ENCODE results near the gene BRINP2. TPM values are rescaled to one million over a fixed set of nuclear protein-coding genes. Genes with fewer than 3 reads are reported as not detected.
A peak's percentile ranks its signal among the peaks of the same experiment; 100 is the strongest.

Gene BRINP2
- total RNA-seq, 1 experiment from 2014 or later: not detected

DNA sequence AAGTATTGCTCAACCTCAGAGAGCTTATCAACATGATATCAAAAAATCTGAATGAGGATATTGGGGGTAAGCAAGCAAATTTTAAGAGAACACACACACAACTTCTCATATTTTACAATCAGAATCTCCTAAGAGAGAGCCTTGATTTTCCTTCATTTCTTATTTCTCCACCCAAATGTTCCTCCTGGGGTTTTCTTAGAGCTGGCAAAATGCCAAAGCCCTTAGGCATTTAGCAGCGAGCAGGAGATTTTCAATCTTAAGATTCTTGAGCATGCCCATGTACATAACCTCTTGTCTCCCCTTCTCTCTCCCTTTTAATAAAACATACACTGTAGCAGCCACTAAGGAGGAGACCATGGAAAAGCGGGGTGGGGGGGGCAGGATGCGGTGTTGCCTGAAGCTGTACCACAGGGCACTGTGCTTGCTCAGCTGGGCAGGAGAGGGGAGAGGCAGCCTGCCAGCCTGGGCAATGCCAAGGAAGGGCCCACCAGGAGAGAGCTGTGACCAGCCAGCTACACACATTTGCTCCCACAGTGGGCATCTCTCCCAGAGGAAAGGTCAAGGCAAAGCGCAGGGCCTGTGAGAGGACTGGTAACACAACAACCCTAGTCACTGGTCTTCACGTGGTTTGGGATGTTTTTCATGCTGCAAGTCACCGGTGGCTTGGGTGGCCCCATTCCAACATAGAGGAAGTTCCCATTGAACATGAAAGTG, 4.3 kb downstream of the BRINP2 start:
- no peak for TF ChIP-seq CTCF (IDR thresholded peaks at IDR 0.05; ENCODE audit: unreplicated experiment)
- Mint-ChIP-seq H3K27me3 (ENCODE audit: unreplicated experiment) (no peaks in the 10 kb centered on the region), H3K27ac (ENCODE audit: unreplicated experiment) (no peak overlapping the region), H3K4me1 (ENCODE audit: low read depth, unreplicated experiment) (no peaks in the 10 kb centered on the region), H3K4me3 (ENCODE audit: low read depth, unreplicated experiment) (no peak overlapping the region), H3K36me3 (ENCODE audit: insufficient read depth, unreplicated experiment) (no peaks in the 10 kb centered on the region), H3K9me3 (ENCODE audit: low read depth, unreplicated experiment) (no peaks in the 10 kb centered on the region)
- no TSS peak for BruUV-seq (replicated peaks)
- intact Hi-C loops (cut with micrococcal nuclease; ENCODE audit: unreplicated experiment): no loop called here
- DNase-seq: no peak
- CTCF ChIA-PET: interaction anchor here (0.7 kb wide), 1 partner anchor 15 kb away, joined by 5 read pairs; no protein-coding TSS in a partner anchor

DNA sequence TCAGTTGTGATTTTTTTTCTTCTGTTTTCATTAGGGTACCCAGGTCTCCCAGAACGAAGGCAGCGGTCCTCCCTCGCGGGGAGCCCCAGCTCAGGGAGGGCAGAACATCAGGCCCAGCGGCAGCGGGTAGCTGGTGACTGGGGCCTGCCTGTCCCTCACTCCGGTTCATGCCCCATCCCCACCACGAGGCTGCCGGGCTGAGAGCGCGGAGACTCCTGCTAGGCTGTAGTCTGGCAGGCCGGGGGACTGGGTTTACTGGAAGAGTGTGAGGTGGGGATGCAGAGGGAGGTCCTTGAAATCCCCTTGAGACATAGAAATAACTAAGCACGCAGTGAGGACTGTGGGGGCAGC, 10.5 kb downstream of the BRINP2 start:
- no peaks in the 10 kb centered on the region for H3K9me3 Mint-ChIP-seq (ENCODE audit: low read depth, unreplicated experiment)
- CTCF ChIA-PET: interaction anchor here (0.9 to 1.4 kb wide), 4 partner anchors 25 to 283 kb away, joined by 3 to 5 read pairs (median 4); no protein-coding TSS in a partner anchor
- no TSS peak for BruUV-seq (replicated peaks)
- TF ChIP-seq CTCF (IDR thresholded peaks at IDR 0.05; ENCODE audit: unreplicated experiment): no peak
- no peaks in the 10 kb centered on the region for H3K36me3 Mint-ChIP-seq (ENCODE audit: insufficient read depth, unreplicated experiment)
- DNase-seq: no peak
- H3K27ac Mint-ChIP-seq (ENCODE audit: unreplicated experiment): no peak overlapping the region
- H3K4me3 Mint-ChIP-seq (ENCODE audit: low read depth, unreplicated experiment): peak overlapping the region; percentile 62
- H3K27me3 Mint-ChIP-seq (ENCODE audit: unreplicated experiment): no peaks in the 10 kb centered on the region
- intact Hi-C loops (cut with micrococcal nuclease; ENCODE audit: unreplicated experiment): no loop called here
- peaks cover 10% of the 10 kb centered on the region for H3K4me1 Mint-ChIP-seq (ENCODE audit: low read depth, unreplicated experiment)

DNA sequence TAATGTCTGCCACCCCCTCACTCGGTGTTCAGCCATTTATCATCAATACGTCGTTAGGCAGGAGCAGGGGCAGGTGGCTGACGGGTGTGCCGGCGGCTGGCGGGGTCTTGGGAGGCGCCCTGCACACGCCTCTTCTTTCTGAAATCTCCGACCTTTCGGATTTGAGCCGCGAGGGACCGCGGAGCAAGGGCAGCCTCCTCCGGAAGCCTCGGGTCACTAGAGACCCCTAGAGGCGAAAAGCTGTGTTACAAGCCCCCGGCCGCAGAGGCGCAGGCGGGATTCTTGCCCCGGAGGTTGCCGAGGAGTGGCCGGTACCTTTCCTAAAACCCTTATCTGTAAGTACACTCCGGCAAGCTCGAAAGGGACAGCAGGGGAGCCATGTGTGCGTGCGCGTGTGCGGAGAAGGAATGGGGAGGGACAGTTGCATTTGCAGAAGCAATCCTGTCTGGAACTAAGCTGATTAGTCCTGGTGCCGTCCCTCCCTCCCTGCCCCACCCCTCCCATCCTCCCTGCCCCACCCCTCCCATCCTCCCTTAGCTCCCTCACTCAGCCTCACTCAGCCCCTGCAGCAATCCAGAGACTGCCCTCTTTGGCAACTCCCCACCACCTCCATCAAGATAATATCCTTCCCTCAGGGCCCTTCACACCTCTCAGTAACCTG, 11.0 kb downstream of the BRINP2 start:
- peaks cover 1% of the 10 kb centered on the region for H3K27me3 Mint-ChIP-seq (ENCODE audit: unreplicated experiment)
- CTCF ChIA-PET: interaction anchor here (0.6 to 1.4 kb wide), 6 partner anchors 25 to 284 kb away, joined by 3 to 5 read pairs (median 4); no protein-coding TSS in a partner anchor
- BruUV-seq (replicated peaks): no TSS peak
- H3K9me3 Mint-ChIP-seq (ENCODE audit: low read depth, unreplicated experiment): no peaks in the 10 kb centered on the region
- intact Hi-C loops (cut with micrococcal nuclease; ENCODE audit: unreplicated experiment): loop anchor here (1.0 kb wide), 1 partner anchor 284 kb away; no protein-coding TSS in a partner anchor
- H3K27ac Mint-ChIP-seq (ENCODE audit: unreplicated experiment): no peak overlapping the region
- peak overlapping the region; percentile 62 for H3K4me3 Mint-ChIP-seq (ENCODE audit: low read depth, unreplicated experiment)
- peak; percentile 84 for DNase-seq
- H3K4me1 Mint-ChIP-seq (ENCODE audit: low read depth, unreplicated experiment): peaks cover 10% of the 10 kb centered on the region
- H3K36me3 Mint-ChIP-seq (ENCODE audit: insufficient read depth, unreplicated experiment): no peaks in the 10 kb centered on the region
- TF ChIP-seq CTCF (IDR thresholded peaks at IDR 0.05; ENCODE audit: unreplicated experiment): peak; percentile 93

DNA sequence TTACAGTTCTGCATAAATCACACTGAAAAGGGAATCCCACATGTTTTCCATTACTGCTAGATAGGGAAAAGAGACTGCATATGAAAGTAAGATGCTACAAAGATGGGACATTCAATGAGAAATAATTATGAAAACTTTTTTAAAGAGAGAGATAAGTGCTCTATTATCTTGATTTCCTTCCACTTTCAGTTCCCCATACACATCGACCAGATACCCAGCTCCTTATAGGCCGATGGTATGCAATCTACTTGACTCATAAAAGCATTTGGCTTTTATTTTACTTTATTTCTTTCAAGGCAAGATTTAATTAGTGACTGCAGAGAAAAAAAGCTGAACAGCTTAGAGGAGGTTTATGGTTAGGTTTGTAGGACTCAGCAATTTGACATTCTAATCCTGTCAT, 13.1 kb downstream of the BRINP2 start:
- CTCF ChIA-PET: interaction anchor here (0.6 to 0.7 kb wide), 2 partner anchors 27 to 1402 kb away, joined by 3 read pairs; no protein-coding TSS in a partner anchor

More for the DNA sequence above, 13.1 kb downstream of the BRINP2 start:
- Mint-ChIP-seq H3K27ac (ENCODE audit: unreplicated experiment) (no peak overlapping the region), H3K36me3 (ENCODE audit: insufficient read depth, unreplicated experiment) (no peaks in the 10 kb centered on the region), H3K9me3 (ENCODE audit: low read depth, unreplicated experiment) (no peaks in the 10 kb centered on the region), H3K4me1 (ENCODE audit: low read depth, unreplicated experiment) (peaks cover 10% of the 10 kb centered on the region), H3K27me3 (ENCODE audit: unreplicated experiment) (peaks cover 22% of the 10 kb centered on the region), H3K4me3 (ENCODE audit: low read depth, unreplicated experiment) (no peak overlapping the region)
- TF ChIP-seq CTCF (IDR thresholded peaks at IDR 0.05; ENCODE audit: unreplicated experiment): no peak
- no peak for DNase-seq
- intact Hi-C loops (cut with micrococcal nuclease; ENCODE audit: unreplicated experiment): no loop called here
- no TSS peak for BruUV-seq (replicated peaks)

Measured in Calu3 (cell line).